ENCODE measurements around the gene POLR3H. TPM values are rescaled to one million over a fixed set of nuclear protein-coding genes. Genes with fewer than 3 reads are reported as not detected.
A peak's percentile ranks its signal among the peaks of the same experiment; 100 is the strongest.

The POLR3H gene
- total RNA-seq, 1 experiment from 2014 or later = 92.1 TPM

GRCh38 chr22:41498303-41498835 is 45.9 kb downstream of the POLR3H start:
- H3K27me3 ChIP-seq (replicated peaks; ENCODE audit: insufficient read depth, low read depth, low read length, poor library complexity) = no peaks in the 10 kb centered on the region
- ChIA-PET POLR2A (ENCODE audit: low non-redundant PET) (no interaction called here), CTCF (no interaction called here)
- peaks cover 7% of the 10 kb centered on the region for H3K36me3 ChIP-seq (ENCODE audit: insufficient read depth, low read length, poor library complexity, severe bottlenecking)
- BruUV-seq (replicated peaks) = no TSS peak
- no peak for TF ChIP-seq EZH2 (IDR thresholded peaks at IDR 0.05; ENCODE audit: borderline replicate concordance, low read depth, low read length, poor library complexity, severe bottlenecking)
- TF ChIP-seq CTCF (conservative IDR thresholded peaks at IDR 0.05; ENCODE audit: low read depth, low read length) = no peak
- no peak for DNase-seq (ENCODE audit: low spot score)
- intact Hi-C loops (cut with micrococcal nuclease; ENCODE audit: unreplicated experiment) = no loop called here
- no peak overlapping the region for H3K27ac ChIP-seq (ENCODE audit: low read depth, low read length, poor library complexity, severe bottlenecking)
- H3K4me1 ChIP-seq (ENCODE audit: insufficient read depth, low read length, poor library complexity, severe bottlenecking) = no peaks in the 10 kb centered on the region
- H3K9me3 ChIP-seq (ENCODE audit: low read depth, low read length, poor library complexity, severe bottlenecking) = no peaks in the 10 kb centered on the region
- no peak overlapping the region for H3K4me3 ChIP-seq (ENCODE audit: low read depth, low read length, poor library complexity, severe bottlenecking)

DNA sequence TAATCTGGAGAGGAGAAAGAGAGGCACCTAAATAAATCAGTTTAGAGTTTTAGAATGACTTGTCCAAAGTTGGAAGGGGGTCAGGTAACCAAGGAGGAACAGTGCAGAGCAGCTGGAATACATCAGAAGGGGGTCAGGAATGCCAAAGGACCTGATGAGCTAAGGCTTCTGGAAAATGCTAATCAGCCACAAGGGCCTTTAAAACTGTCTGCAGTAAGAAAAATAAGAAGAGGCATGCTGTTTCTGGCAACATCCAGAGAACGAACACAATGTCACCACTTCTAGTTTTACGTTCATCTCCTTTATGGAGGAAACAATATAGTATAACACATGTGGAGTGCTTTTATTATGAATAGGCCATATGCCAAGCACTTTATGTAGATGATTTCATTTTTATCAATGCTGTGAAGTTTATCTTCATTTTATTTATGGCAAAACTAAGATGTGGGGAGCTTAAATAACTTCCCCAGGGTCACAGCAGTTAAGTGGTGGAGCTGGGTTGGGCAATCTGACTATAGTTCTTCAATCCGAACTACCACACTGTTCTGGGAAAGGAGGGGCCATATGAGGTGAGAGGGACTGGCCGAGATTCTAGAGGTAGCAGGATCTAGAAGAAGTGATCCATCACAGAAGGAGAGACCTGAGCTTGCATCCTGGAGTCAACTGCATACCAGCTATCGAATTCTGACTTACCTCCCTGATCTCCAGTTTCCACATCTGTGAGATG is 52.7 kb downstream of the POLR3H start:
- intact Hi-C loops (cut with micrococcal nuclease; ENCODE audit: unreplicated experiment) = no loop called here
- ChIA-PET CTCF (no interaction called here), POLR2A (ENCODE audit: low non-redundant PET) (no interaction called here)
- H3K9me3 ChIP-seq (ENCODE audit: low read depth, low read length, poor library complexity, severe bottlenecking) = no peaks in the 10 kb centered on the region
- TF ChIP-seq CTCF (conservative IDR thresholded peaks at IDR 0.05; ENCODE audit: low read depth, low read length) (no peak), EZH2 (IDR thresholded peaks at IDR 0.05; ENCODE audit: borderline replicate concordance, low read depth, low read length, poor library complexity, severe bottlenecking) (no peak)
- no peaks in the 10 kb centered on the region for H3K27me3 ChIP-seq (replicated peaks; ENCODE audit: insufficient read depth, low read depth, low read length, poor library complexity)
- H3K4me1 ChIP-seq (ENCODE audit: insufficient read depth, low read length, poor library complexity, severe bottlenecking) = peaks cover 21% of the 10 kb centered on the region
- no peak overlapping the region for H3K4me3 ChIP-seq (ENCODE audit: low read depth, low read length, poor library complexity, severe bottlenecking)
- no TSS peak for BruUV-seq (replicated peaks)
- H3K27ac ChIP-seq (ENCODE audit: low read depth, low read length, poor library complexity, severe bottlenecking) = no peak overlapping the region
- peak; percentile 50 for DNase-seq (ENCODE audit: low spot score)
- peaks cover 3% of the 10 kb centered on the region for H3K36me3 ChIP-seq (ENCODE audit: insufficient read depth, low read length, poor library complexity, severe bottlenecking)

DNA sequence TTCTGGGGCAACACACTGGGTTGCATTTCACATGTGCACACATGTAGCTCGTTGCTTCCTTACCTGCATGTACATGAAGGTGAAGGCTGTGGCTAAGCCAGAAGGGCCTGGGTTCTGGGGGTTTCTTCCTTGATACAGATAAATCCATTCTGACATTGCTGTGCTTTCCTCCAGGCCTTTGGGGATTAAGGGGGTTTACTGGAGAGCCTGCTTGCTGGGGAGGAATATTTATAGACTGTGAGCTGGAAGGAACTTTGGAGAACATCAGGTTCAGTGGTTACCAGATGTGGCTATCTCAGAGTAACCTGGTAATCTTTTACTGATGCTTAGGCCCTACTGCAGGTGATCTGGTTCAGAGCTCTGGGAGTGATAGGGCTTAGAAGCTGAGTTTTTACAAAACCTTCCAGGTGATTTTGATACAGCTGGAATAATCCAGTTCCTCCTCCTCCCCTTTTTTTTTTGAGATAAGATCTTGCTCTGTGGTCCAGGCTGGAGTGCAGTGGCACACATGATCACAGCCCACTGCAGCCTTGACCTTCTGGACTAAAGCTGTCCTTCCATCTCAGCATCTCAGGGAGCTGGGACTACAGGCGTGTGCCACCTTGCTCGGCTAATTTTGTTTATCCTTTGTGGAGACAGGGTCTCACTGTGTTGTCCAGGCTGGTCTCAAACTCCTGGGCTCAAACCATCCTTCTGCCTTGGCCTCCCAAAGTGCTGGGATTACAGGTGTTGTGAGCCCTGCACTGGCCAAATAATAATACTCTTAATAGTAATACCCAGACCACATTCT is 55.5 kb downstream of the POLR3H start:
- H3K4me1 ChIP-seq (ENCODE audit: insufficient read depth, low read length, poor library complexity, severe bottlenecking) = peaks cover 21% of the 10 kb centered on the region
- peaks cover 3% of the 10 kb centered on the region for H3K36me3 ChIP-seq (ENCODE audit: insufficient read depth, low read length, poor library complexity, severe bottlenecking)
- ChIA-PET POLR2A (ENCODE audit: low non-redundant PET) (no interaction called here), CTCF (interaction anchor here (0.8 kb wide), 1 partner anchor 29 kb away, joined by 5 read pairs; no protein-coding TSS in a partner anchor)
- no peaks in the 10 kb centered on the region for H3K27me3 ChIP-seq (replicated peaks; ENCODE audit: insufficient read depth, low read depth, low read length, poor library complexity)
- TF ChIP-seq EZH2 (IDR thresholded peaks at IDR 0.05; ENCODE audit: borderline replicate concordance, low read depth, low read length, poor library complexity, severe bottlenecking) (no peak), CTCF (conservative IDR thresholded peaks at IDR 0.05; ENCODE audit: low read depth, low read length) (no peak)
- no peaks in the 10 kb centered on the region for H3K9me3 ChIP-seq (ENCODE audit: low read depth, low read length, poor library complexity, severe bottlenecking)
- no peak overlapping the region for H3K4me3 ChIP-seq (ENCODE audit: low read depth, low read length, poor library complexity, severe bottlenecking)
- DNase-seq (ENCODE audit: low spot score) = no peak
- BruUV-seq (replicated peaks) = no TSS peak
- H3K27ac ChIP-seq (ENCODE audit: low read depth, low read length, poor library complexity, severe bottlenecking) = no peak overlapping the region
- intact Hi-C loops (cut with micrococcal nuclease; ENCODE audit: unreplicated experiment) = no loop called here

Measured in A673 (cell line).